ENCODE results near the gene NDNF. TPM values are rescaled to one million over a fixed set of nuclear protein-coding genes. Genes with fewer than 3 reads are reported as not detected.

Gene NDNF
- total RNA-seq, 1 experiment from 2014 or later: 0.04 TPM

- TF ChIP-seq CTCF (conservative IDR thresholded peaks at IDR 0.05; ENCODE audit: low read depth, low read length): no peak
- no peak for TF ChIP-seq EZH2 (IDR thresholded peaks at IDR 0.05; ENCODE audit: low read length, unreplicated experiment)
- no peak for TF ChIP-seq EZH2phosphoT487 (IDR thresholded peaks at IDR 0.05; ENCODE audit: borderline replicate concordance, low read length)
- H3K36me3 ChIP-seq (ENCODE audit: low read depth, low read length): no peaks in the 10 kb centered on the region
- H3K9me2 ChIP-seq (replicated peaks; ENCODE audit: low read length): no peaks in the 10 kb centered on the region
- H3K27ac ChIP-seq (ENCODE audit: low read length): no peak overlapping the region
- no peak overlapping the region for H3K4me3 ChIP-seq (ENCODE audit: low read length)
- no TSS peak for BruUV-seq (replicated peaks)
- no peaks in the 10 kb centered on the region for H4K20me1 ChIP-seq (ENCODE audit: low read length)
- H3K9me3 ChIP-seq (ENCODE audit: low read length): no peaks in the 10 kb centered on the region
- DNase-seq (no peak), ATAC-seq (no peak)
- CTCF ChIA-PET: no interaction called here
- no peak overlapping the region for H2AFZ ChIP-seq (ENCODE audit: low read length)
- no peaks in the 10 kb centered on the region for H3K79me2 ChIP-seq (ENCODE audit: low read length)
- H3K4me1 ChIP-seq (ENCODE audit: insufficient read depth, low read length): no peaks in the 10 kb centered on the region
- POLR2A ChIA-PET (ENCODE audit: unreplicated experiment): no interaction called here
- intact Hi-C loops (cut with micrococcal nuclease): no loop called here
- H3K27me3 ChIP-seq (ENCODE audit: low read length): no peaks in the 10 kb centered on the region
- H3K9ac ChIP-seq (ENCODE audit: low read length): no peak overlapping the region
- H3K4me2 ChIP-seq (ENCODE audit: low read length): no peak overlapping the region
- no peaks in the 10 kb centered on the region for H3F3A ChIP-seq (ENCODE audit: low read length, unreplicated experiment)
Observed at GRCh38 chr4:121007660-121008059, 64.7 kb downstream of the NDNF start.

- ChIA-PET CTCF (no interaction called here), POLR2A (ENCODE audit: unreplicated experiment) (no interaction called here)
- H3K9me2 ChIP-seq (replicated peaks; ENCODE audit: low read length): no peaks in the 10 kb centered on the region
- TF ChIP-seq CTCF (conservative IDR thresholded peaks at IDR 0.05; ENCODE audit: low read depth, low read length): no peak
- TF ChIP-seq EZH2phosphoT487 (IDR thresholded peaks at IDR 0.05; ENCODE audit: borderline replicate concordance, low read length): no peak
- TF ChIP-seq EZH2 (IDR thresholded peaks at IDR 0.05; ENCODE audit: low read length, unreplicated experiment): no peak
- intact Hi-C loops (cut with micrococcal nuclease): no loop called here
- no peaks in the 10 kb centered on the region for H3K9me3 ChIP-seq (ENCODE audit: low read length)
- DNase-seq: no peak
- H3F3A ChIP-seq (ENCODE audit: low read length, unreplicated experiment): no peaks in the 10 kb centered on the region
- H3K27me3 ChIP-seq (ENCODE audit: low read length): no peaks in the 10 kb centered on the region
- no peaks in the 10 kb centered on the region for H3K4me1 ChIP-seq (ENCODE audit: insufficient read depth, low read length)
- H3K79me2 ChIP-seq (ENCODE audit: low read length): no peaks in the 10 kb centered on the region
- H2AFZ ChIP-seq (ENCODE audit: low read length): no peak overlapping the region
- H4K20me1 ChIP-seq (ENCODE audit: low read length): no peaks in the 10 kb centered on the region
- no peak overlapping the region for H3K27ac ChIP-seq (ENCODE audit: low read length)
- H3K4me2 ChIP-seq (ENCODE audit: low read length): no peak overlapping the region
- no peak for ATAC-seq
- no peaks in the 10 kb centered on the region for H3K36me3 ChIP-seq (ENCODE audit: low read depth, low read length)
- no peak overlapping the region for H3K9ac ChIP-seq (ENCODE audit: low read length)
- BruUV-seq (replicated peaks): no TSS peak
- no peak overlapping the region for H3K4me3 ChIP-seq (ENCODE audit: low read length)
Observed at GRCh38 chr4:121003863-121004262, 68.5 kb downstream of the NDNF start.

GRCh38 chr4:120995266-120996010 lies 76.9 kb downstream of the NDNF start:
- Histone ChIP-seq H3F3A (ENCODE audit: low read length, unreplicated experiment) (no peaks in the 10 kb centered on the region), H3K27ac (ENCODE audit: low read length) (no peak overlapping the region), H3K4me2 (ENCODE audit: low read length) (no peak overlapping the region), H2AFZ (ENCODE audit: low read length) (no peak overlapping the region), H3K4me3 (ENCODE audit: low read length) (no peak overlapping the region), H3K79me2 (ENCODE audit: low read length) (no peaks in the 10 kb centered on the region), H3K9me3 (ENCODE audit: low read length) (no peaks in the 10 kb centered on the region), H3K27me3 (ENCODE audit: low read length) (no peaks in the 10 kb centered on the region), H3K4me1 (ENCODE audit: insufficient read depth, low read length) (no peaks in the 10 kb centered on the region), H3K9ac (ENCODE audit: low read length) (no peak overlapping the region), H3K9me2 (replicated peaks; ENCODE audit: low read length) (no peaks in the 10 kb centered on the region), H4K20me1 (ENCODE audit: low read length) (no peaks in the 10 kb centered on the region), H3K36me3 (ENCODE audit: low read depth, low read length) (no peaks in the 10 kb centered on the region)
- ChIA-PET CTCF (no interaction called here), POLR2A (ENCODE audit: unreplicated experiment) (no interaction called here)
- no TSS peak for BruUV-seq (replicated peaks)
- DNase-seq (no peak), ATAC-seq (no peak)
- no peak for TF ChIP-seq EZH2phosphoT487 (IDR thresholded peaks at IDR 0.05; ENCODE audit: borderline replicate concordance, low read length)
- TF ChIP-seq EZH2 (IDR thresholded peaks at IDR 0.05; ENCODE audit: low read length, unreplicated experiment): no peak
- no peak for TF ChIP-seq CTCF (conservative IDR thresholded peaks at IDR 0.05; ENCODE audit: low read depth, low read length)
- intact Hi-C loops (cut with micrococcal nuclease): no loop called here
